Measurements from ENCODE around the gene SELENOS. TPM values are rescaled to one million over a fixed set of nuclear protein-coding genes. Genes with fewer than 3 reads are reported as not detected.

SELENOS gene
- total and polyA plus RNA-seq, 9 of the 15 experiments (the other 6 are each of a cell fraction or from before 2014, with no cell fraction given) = 24.9 to 57.4 (median 47.9) TPM

DNA sequence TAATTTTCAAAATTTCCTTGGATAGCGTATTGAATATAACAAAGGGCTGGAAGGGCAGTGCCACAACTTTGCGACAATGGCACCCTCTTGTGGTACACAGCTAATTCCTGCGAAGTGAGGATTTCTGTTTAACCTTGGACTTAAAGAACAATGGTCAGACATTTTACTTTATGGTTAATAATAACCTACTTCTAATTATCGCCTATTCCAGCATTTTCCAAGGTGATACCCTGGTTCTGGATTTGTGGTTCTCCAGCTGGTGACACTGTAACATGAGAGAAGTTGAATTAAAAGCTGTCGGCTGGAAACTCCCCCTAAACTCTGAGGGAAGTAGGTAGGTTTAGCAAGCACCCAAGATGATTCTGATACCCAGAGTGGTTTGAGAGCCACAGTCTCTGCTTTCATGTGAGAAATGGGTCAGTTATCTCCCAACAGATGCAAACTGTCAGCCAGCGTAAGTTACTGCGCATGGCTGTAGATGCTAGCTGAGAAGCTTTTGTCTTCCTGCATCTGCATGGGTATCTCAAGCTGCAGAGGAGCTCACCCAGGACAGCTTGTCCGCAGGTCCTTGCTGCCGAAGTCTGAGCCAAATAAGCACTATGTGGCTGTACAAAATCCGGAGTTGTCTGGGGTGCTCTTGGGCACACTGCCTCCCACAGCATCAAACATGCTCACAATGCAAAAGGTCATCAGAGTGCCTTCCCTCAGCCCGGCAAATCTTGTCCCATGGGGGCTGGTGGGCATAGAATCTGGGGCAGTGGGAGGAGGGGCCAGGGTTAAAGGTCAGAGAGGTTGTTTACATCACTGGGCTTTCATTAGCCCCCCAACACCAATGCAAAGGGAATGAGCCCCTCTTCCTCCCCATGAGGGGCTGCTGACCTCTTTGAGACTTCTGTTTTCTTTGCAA is 18.8 kb downstream of the SELENOS start (continued):
- TF ChIP-seq CBX8 (IDR thresholded peaks at IDR 0.05; ENCODE audit: borderline replicate concordance, extremely low read depth, low read depth, low read length, poor library complexity, severe bottlenecking) (no peak), ARNT (IDR thresholded peaks at IDR 0.05) (no peak), HNRNPH1 (optimal IDR thresholded peaks at IDR 0.05; ENCODE audit: low read depth, low read length) (no peak), ETV6 (IDR thresholded peaks at IDR 0.05; ENCODE audit: borderline replicate concordance in 1 of 2, low read depth in 2 of 2, low read length in 1 of 2) (no peak), ETV6 (CRISPR knock-in tag; IDR thresholded peaks at IDR 0.05; ENCODE audit: borderline replicate concordance) (no peak)
- TF ChIP-seq, protein P1, sequence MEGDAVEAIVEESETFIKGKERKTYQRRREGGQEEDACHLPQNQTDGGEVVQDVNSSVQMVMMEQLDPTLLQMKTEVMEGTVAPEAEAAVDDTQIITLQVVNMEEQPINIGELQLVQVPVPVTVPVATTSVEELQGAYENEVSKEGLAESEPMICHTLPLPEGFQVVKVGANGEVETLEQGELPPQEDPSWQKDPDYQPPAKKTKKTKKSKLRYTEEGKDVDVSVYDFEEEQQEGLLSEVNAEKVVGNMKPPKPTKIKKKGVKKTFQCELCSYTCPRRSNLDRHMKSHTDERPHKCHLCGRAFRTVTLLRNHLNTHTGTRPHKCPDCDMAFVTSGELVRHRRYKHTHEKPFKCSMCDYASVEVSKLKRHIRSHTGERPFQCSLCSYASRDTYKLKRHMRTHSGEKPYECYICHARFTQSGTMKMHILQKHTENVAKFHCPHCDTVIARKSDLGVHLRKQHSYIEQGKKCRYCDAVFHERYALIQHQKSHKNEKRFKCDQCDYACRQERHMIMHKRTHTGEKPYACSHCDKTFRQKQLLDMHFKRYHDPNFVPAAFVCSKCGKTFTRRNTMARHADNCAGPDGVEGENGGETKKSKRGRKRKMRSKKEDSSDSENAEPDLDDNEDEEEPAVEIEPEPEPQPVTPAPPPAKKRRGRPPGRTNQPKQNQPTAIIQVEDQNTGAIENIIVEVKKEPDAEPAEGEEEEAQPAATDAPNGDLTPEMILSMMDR (IDR thresholded peaks at IDR 0.05 in 2 of 3, conservative IDR thresholded peaks at IDR 0.05 in 1 of 3; ENCODE audit: insufficient read depth in 2 of 3, low read depth in 1 of 3, low read length in 3 of 3) = peak; percentile 83 to 97 (median 84)
- TF ChIP-seq, protein P2, sequence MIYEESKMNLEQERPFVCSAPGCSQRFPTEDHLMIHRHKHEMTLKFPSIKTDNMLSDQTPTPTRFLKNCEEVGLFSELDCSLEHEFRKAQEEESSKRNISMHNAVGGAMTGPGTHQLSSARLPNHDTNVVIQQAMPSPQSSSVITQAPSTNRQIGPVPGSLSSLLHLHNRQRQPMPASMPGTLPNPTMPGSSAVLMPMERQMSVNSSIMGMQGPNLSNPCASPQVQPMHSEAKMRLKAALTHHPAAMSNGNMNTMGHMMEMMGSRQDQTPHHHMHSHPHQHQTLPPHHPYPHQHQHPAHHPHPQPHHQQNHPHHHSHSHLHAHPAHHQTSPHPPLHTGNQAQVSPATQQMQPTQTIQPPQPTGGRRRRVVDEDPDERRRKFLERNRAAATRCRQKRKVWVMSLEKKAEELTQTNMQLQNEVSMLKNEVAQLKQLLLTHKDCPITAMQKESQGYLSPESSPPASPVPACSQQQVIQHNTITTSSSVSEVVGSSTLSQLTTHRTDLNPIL (CRISPR knock-in tag; IDR thresholded peaks at IDR 0.05) = no peak

Measured in K562 (cell line).